Measurements from ENCODE around the gene UGCG.

- TF ChIP-seq CTCF (conservative IDR thresholded peaks at IDR 0.05): no peak
- no peak for TF ChIP-seq EZH2 (IDR thresholded peaks at IDR 0.05; ENCODE audit: low read depth)
These were observed 20.6 kb downstream of the UGCG start for GRCh38 chr9:111917201-111917600.

All from PC-9 (cell line).